H9 (cell line): ENCODE measurements around the gene SLC2A4. TPM values are rescaled to one million over a fixed set of nuclear protein-coding genes. Genes with fewer than 3 reads are reported as not detected.
A peak's percentile ranks its signal among the peaks of the same experiment; 100 is the strongest.

ENCODE experiments used
- DNase-seq: peaks from one replicate; pipeline ENCODE4 v3.0.0-alpha.2; 2017
- H2AFZ ChIP-seq: one replicate; pipeline ENCODE4 v1.6.1; 2013; ENCODE audit warnings: mild to moderate bottlenecking, low read length, control low read depth, moderate library complexity
- H2AK5ac ChIP-seq: 2 replicates; pipeline ENCODE4 v1.6.1; 2013; ENCODE audit warnings: low read length, control low read depth, mixed read lengths; ENCODE audit not compliant: insufficient read length
- H2BK120ac ChIP-seq: one replicate; pipeline ENCODE4 v1.6.1; 2013; ENCODE audit warnings: low read depth, mild to moderate bottlenecking, low read length, control low read depth, inconsistent platforms; ENCODE audit not compliant: poor library complexity, severe bottlenecking
- H2BK12ac ChIP-seq: 2 replicates; pipeline ENCODE4 v1.6.1; 2013; ENCODE audit warnings: low read length, control low read depth, mixed read lengths, low read depth; ENCODE audit not compliant: insufficient read length
- H2BK15ac ChIP-seq: 2 replicates; pipeline ENCODE4 v1.6.1; 2013; ENCODE audit warnings: low read depth, low read length, control low read depth
- H2BK20ac ChIP-seq: one replicate; pipeline ENCODE4 v1.6.1; 2013; ENCODE audit warnings: low read depth, mild to moderate bottlenecking, low read length, control low read depth, inconsistent platforms; ENCODE audit not compliant: poor library complexity, severe bottlenecking
- H2BK5ac ChIP-seq: 2 replicates; pipeline ENCODE4 v1.6.1; 2013; ENCODE audit warnings: low read length, control low read depth, mixed read lengths; ENCODE audit not compliant: insufficient read length
- H3K14ac ChIP-seq: 2 replicates; pipeline ENCODE4 v1.6.1; 2013; ENCODE audit warnings: low read length, control low read depth; ENCODE audit not compliant: insufficient read depth
- H3K18ac ChIP-seq: 2 replicates; pipeline ENCODE4 v1.6.1; 2013; ENCODE audit warnings: low read depth, mild to moderate bottlenecking, mixed read lengths, low read length, control low read depth; ENCODE audit not compliant: insufficient read length
- H3K23ac ChIP-seq: 2 replicates; pipeline ENCODE4 v1.6.1; 2013; ENCODE audit warnings: low read length, control low read depth, mixed read lengths, low read depth; ENCODE audit not compliant: insufficient read length
- H3K23me2 ChIP-seq: 2 replicates; pipeline ENCODE4 v1.6.1; 2013; ENCODE audit warnings: low read depth, mild to moderate bottlenecking, mixed read lengths, low read length, control low read depth; ENCODE audit not compliant: insufficient read length, poor library complexity, severe bottlenecking
- H3K27ac ChIP-seq: 2 replicates; pipeline ENCODE4 v1.5.1; 2013; ENCODE audit warnings: low read length, control low read depth, mixed read lengths, low read depth; ENCODE audit not compliant: insufficient read length
- H3K27me3 ChIP-seq: 2 replicates; pipeline ENCODE4 v1.6.1; 2013; ENCODE audit warnings: low read length, control low read depth, inconsistent platforms; ENCODE audit not compliant: insufficient read depth
- H3K4ac ChIP-seq: 2 replicates; pipeline ENCODE4 v1.6.1; 2013; ENCODE audit warnings: low read depth, mild to moderate bottlenecking, control low read depth, inconsistent platforms, low read length, moderate library complexity
- H3K4me1 ChIP-seq: 2 replicates; pipeline ENCODE4 v1.6.1; 2013; ENCODE audit warnings: low read length, control low read depth, inconsistent platforms; ENCODE audit not compliant: insufficient read depth
- H3K4me2 ChIP-seq: 2 replicates; pipeline ENCODE4 v1.6.1; 2013; ENCODE audit warnings: low read length, control low read depth, mixed read lengths; ENCODE audit not compliant: insufficient read length, insufficient read depth
- H3K56ac ChIP-seq: 2 replicates; pipeline ENCODE4 v1.6.1; 2013; ENCODE audit warnings: low read depth, mild to moderate bottlenecking, mixed read lengths, low read length, control low read depth; ENCODE audit not compliant: insufficient read length
- H3K79me1 ChIP-seq: 2 replicates; pipeline ENCODE4 v1.6.1; 2013; ENCODE audit warnings: low read depth, mild to moderate bottlenecking, moderate library complexity, low read length, control low read depth, inconsistent platforms; ENCODE audit not compliant: insufficient read depth, poor library complexity, severe bottlenecking
- H3K79me2 ChIP-seq: 2 replicates; pipeline ENCODE4 v1.6.1; 2013; ENCODE audit warnings: low read length, control low read depth, inconsistent platforms; ENCODE audit not compliant: insufficient read depth
- H3K9ac ChIP-seq: 2 replicates; pipeline ENCODE4 v1.6.1; 2013; ENCODE audit warnings: low read length, control low read depth, mixed read lengths; ENCODE audit not compliant: insufficient read length; ENCODE audit errors: extremely low read depth
- H3K9me3 ChIP-seq: one replicate; pipeline ENCODE4 v1.6.1; 2013; ENCODE audit warnings: low read depth, low read length, inconsistent platforms; ENCODE audit not compliant: control insufficient read depth
- H3T11ph ChIP-seq: one replicate; pipeline ENCODE4 v1.6.1; 2013; ENCODE audit warnings: mild to moderate bottlenecking, low read length, control low read depth, inconsistent platforms
- H4K20me1 ChIP-seq: one replicate; pipeline ENCODE4 v1.6.1; 2013; ENCODE audit not compliant: control insufficient read depth, insufficient read length, insufficient read depth
- H4K5ac ChIP-seq: 2 replicates; pipeline ENCODE4 v1.6.1; 2013; ENCODE audit warnings: low read depth, mild to moderate bottlenecking, mixed read lengths, low read length, control low read depth; ENCODE audit not compliant: insufficient read length
- H4K8ac ChIP-seq: replicated peaks from 2 replicates; pipeline ENCODE4 v1.6.1; 2013; ENCODE audit warnings: low read length, control low read depth, mixed read lengths, low read depth; ENCODE audit not compliant: insufficient read length
- H4K91ac ChIP-seq: 2 replicates; pipeline ENCODE4 v1.6.1; 2013; ENCODE audit warnings: low read depth, mild to moderate bottlenecking, moderate library complexity, mixed read lengths, low read length, control low read depth; ENCODE audit not compliant: insufficient read length
- H3K27ac Mint-ChIP-seq, 3 experiments: 2 replicates in 2 of 3; 3 replicates in 1 of 3; pipeline ENCODE4 v1.8.0; 2020 to 2021; ENCODE audit warnings: mixed read lengths in 3 of 3, mild to moderate bottlenecking in 1 of 3, moderate library complexity in 1 of 3
- H3K27me3 Mint-ChIP-seq: 2 replicates; pipeline ENCODE4 v1.8.0; 2021; ENCODE audit warnings: low read depth, mild to moderate bottlenecking, moderate library complexity, mixed read lengths
- H3K36me3 Mint-ChIP-seq, 3 experiments: 2 replicates in 2 of 3; 3 replicates in 1 of 3; pipeline ENCODE4 v1.8.0; 2020 to 2021; ENCODE audit warnings: low read depth in 3 of 3, mixed read lengths in 3 of 3; ENCODE audit not compliant: insufficient read depth in 1 of 3
- H3K4me1 Mint-ChIP-seq, 2 experiments: 2 replicates each; pipeline ENCODE4 v1.8.0; 2020; ENCODE audit warnings: mixed read lengths in 2 of 2
- H3K4me3 Mint-ChIP-seq, 2 experiments: 2 replicates in 1 of 2; 3 replicates in 1 of 2; pipeline ENCODE4 v1.8.0; 2020 to 2021; ENCODE audit warnings: mild to moderate bottlenecking in 2 of 2, mixed read lengths in 2 of 2, moderate library complexity in 1 of 2
- H3K9me3 Mint-ChIP-seq, 2 experiments: 2 replicates in 1 of 2; 3 replicates in 1 of 2; pipeline ENCODE4 v1.8.0; 2020; ENCODE audit warnings: mild to moderate bottlenecking in 2 of 2, mixed read lengths in 2 of 2, moderate library complexity in 1 of 2
- WGBS: extraction: QIAGEN DNeasy Blood & Tissue Kit; methylation state at CpG from one replicate; pipeline ENCODE4 v1.1.7; 2013; ENCODE audit warnings: missing lambda C conversion rate, low lambda C conversion rate, mixed read lengths; ENCODE audit not compliant: insufficient read length; ENCODE audit errors: extremely low coverage; 5-methylcytosine and 5-hydroxymethylcytosine counted together
- total RNA-seq: library from RNA; stranded (reverse); gene quantifications from 2 replicates; pipeline ENCODE4 v1.2.1, GENCODE V29; 2021
- TF ChIP-seq, protein P1 (sequence below): fragments of 200-600 bp; sonication (generic); conservative IDR thresholded peaks from 3 replicates; pipeline ENCODE4 v1.8.0; 2021; ENCODE audit warnings: antibody characterized with exemption, mild to moderate bottlenecking

SLC2A4 gene
- total RNA-seq, 1 experiment from 2014 or later = 4.4 TPM

DNA sequence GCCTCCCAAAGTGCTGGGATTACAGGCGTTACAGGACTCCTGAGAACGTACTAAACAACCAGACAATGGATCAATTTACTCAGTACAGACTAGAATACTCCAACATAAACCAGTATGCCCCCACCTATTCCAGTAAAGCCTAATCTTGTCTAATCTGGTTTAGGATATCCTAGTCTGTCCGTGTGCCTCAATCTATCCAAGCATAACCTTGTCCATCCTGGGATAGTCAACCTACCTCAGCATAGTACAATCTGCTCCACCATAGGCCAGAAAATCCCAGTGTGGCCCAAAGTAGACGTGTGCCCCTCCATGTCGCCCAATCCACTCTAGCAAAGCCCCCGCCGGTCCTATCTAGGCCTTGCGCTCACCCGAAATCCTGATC is 47.8 kb upstream of the SLC2A4 start:
- Mint-ChIP-seq H3K27ac (peak overlapping the region; percentile 92 to 99 (median 97)), H3K4me3 (peak overlapping the region; percentile 94 to 100), H3K27me3 (no peaks in the 10 kb centered on the region; the same call in 1 of the 2 replicates), H3K4me1 (peaks cover 27 to 40% of the 10 kb centered on the region in 2 experiments), H3K36me3 (peaks cover 44 to 68% (median 58%) of the 10 kb centered on the region in 3 experiments; a peak in 6 of 7 replicates), H3K9me3 (0 out of 5 replicates have a peak, but pooled peaks cover 0 to under 1% of the 10 kb centered on the region in 2 experiments)
- Histone ChIP-seq H4K5ac (no peak overlapping the region), H3T11ph (no peak overlapping the region), H4K20me1 (no peaks in the 10 kb centered on the region), H3K4me2 (peak overlapping the region; percentile 92), H3K79me1 (peaks cover 17% of the 10 kb centered on the region), H2BK20ac (no peak overlapping the region), H3K27me3 (no peaks in the 10 kb centered on the region), H3K79me2 (peaks cover 21% of the 10 kb centered on the region; the same call in 1 of the 2 replicates), H4K8ac (no peak overlapping the region), H3K23me2 (peaks cover 7% of the 10 kb centered on the region), H2AFZ (no peak overlapping the region), H3K14ac (peak overlapping the region; percentile 70; the same call in 1 of the 2 replicates), H3K4ac (no peak overlapping the region), H2BK120ac (no peak overlapping the region), H3K56ac (no peak overlapping the region), H4K91ac (no peak overlapping the region), H2BK12ac (no peak overlapping the region), H3K27ac (no peak overlapping the region), H3K4me1 (no peaks in the 10 kb centered on the region), H2BK15ac (no peak overlapping the region), H3K18ac (peak overlapping the region; percentile 18), H2AK5ac (no peak overlapping the region), H3K9ac (peak overlapping the region; percentile 98), H2BK5ac (no peak overlapping the region), H3K9me3 (no peaks in the 10 kb centered on the region), H3K23ac (no peak overlapping the region)
- TF ChIP-seq, protein P1, sequence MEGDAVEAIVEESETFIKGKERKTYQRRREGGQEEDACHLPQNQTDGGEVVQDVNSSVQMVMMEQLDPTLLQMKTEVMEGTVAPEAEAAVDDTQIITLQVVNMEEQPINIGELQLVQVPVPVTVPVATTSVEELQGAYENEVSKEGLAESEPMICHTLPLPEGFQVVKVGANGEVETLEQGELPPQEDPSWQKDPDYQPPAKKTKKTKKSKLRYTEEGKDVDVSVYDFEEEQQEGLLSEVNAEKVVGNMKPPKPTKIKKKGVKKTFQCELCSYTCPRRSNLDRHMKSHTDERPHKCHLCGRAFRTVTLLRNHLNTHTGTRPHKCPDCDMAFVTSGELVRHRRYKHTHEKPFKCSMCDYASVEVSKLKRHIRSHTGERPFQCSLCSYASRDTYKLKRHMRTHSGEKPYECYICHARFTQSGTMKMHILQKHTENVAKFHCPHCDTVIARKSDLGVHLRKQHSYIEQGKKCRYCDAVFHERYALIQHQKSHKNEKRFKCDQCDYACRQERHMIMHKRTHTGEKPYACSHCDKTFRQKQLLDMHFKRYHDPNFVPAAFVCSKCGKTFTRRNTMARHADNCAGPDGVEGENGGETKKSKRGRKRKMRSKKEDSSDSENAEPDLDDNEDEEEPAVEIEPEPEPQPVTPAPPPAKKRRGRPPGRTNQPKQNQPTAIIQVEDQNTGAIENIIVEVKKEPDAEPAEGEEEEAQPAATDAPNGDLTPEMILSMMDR = no peak
- WGBS = no CpG with 5 or more reads among the region's 9 CpGs
- DNase-seq = no peak
